Measurements from ENCODE around the gene NDUFA8. TPM values are rescaled to one million over a fixed set of nuclear protein-coding genes. Genes with fewer than 3 reads are reported as not detected.

The NDUFA8 gene
- total and polyA plus RNA-seq, 2 of the 4 experiments (the other 2 are of a cell fraction), result 45.2 to 98.1 TPM

GRCh38 chr9:122102156-122102555 is 57.4 kb downstream of the NDUFA8 start:
- Histone ChIP-seq H2BK15ac (ENCODE audit: low read depth, low read length) (no peak overlapping the region), H2AK5ac (ENCODE audit: low read depth, low read length) (no peak overlapping the region), H2BK20ac (ENCODE audit: low read depth, low read length) (no peak overlapping the region), H2BK120ac (ENCODE audit: low read depth, low read length) (no peak overlapping the region), H3K14ac (replicated peaks; ENCODE audit: low read depth, low read length) (no peak overlapping the region), H3K4ac (ENCODE audit: low read depth, low read length) (no peak overlapping the region), H3K27ac (ENCODE audit: insufficient read depth, low read length) (no peak overlapping the region), H3K27me3 (ENCODE audit: control insufficient read depth, insufficient read depth, low read length) (peaks cover 3% of the 10 kb centered on the region), H3K23ac (ENCODE audit: low read depth, low read length) (no peak overlapping the region), H2BK5ac (ENCODE audit: low read depth, low read length, poor library complexity, severe bottlenecking) (no peak overlapping the region), H3K9me1 (ENCODE audit: insufficient read depth, low read length) (no peaks in the 10 kb centered on the region), H2AFZ (replicated peaks; ENCODE audit: low read length, poor library complexity) (no peak overlapping the region), H3K79me1 (ENCODE audit: low read depth in 1 of 2, low read length in 2 of 2) (no peaks in the 10 kb centered on the region), H3K9me3 (ENCODE audit: control insufficient read depth, insufficient read depth, low read length) (no peaks in the 10 kb centered on the region), H4K20me1 (ENCODE audit: insufficient read depth, low read length) (no peaks in the 10 kb centered on the region), H2AK9ac (replicated peaks; ENCODE audit: low read depth, low read length, poor library complexity) (no peak overlapping the region), H3K4me1 (ENCODE audit: control insufficient read depth, insufficient read depth, low read length) (peaks cover 6% of the 10 kb centered on the region; the same call in 1 of the 2 replicates), H4K8ac (ENCODE audit: low read depth in 2 of 2, low read length in 2 of 2) (no peak overlapping the region), H3K4me3 (ENCODE audit: insufficient read depth, low read depth, low read length) (no peak overlapping the region), H3K4me2 (ENCODE audit: low read depth, low read length) (no peak overlapping the region), H4K91ac (ENCODE audit: insufficient read depth, low read depth, low read length) (no peak overlapping the region), H4K5ac (ENCODE audit: low read depth, low read length) (no peak overlapping the region), H3K9ac (ENCODE audit: low read depth, low read length) (no peak overlapping the region), H3K18ac (ENCODE audit: low read depth, low read length) (no peak overlapping the region), H3K56ac (ENCODE audit: extremely low read depth, insufficient read depth, low read length) (no peak overlapping the region), H3K36me3 (ENCODE audit: control insufficient read depth, insufficient read depth, low read length) (no peaks in the 10 kb centered on the region)
- TF ChIP-seq RFX5 (IDR thresholded peaks at IDR 0.05; ENCODE audit: low read depth, low read length) (no peak), RAD21 (IDR thresholded peaks at IDR 0.05; ENCODE audit: low read length) (no peak), RCOR1 (IDR thresholded peaks at IDR 0.05; ENCODE audit: insufficient replicate concordance, low read length) (no peak), FOS (IDR thresholded peaks at IDR 0.05; ENCODE audit: low read depth, low read length) (no peak), ELK1 (IDR thresholded peaks at IDR 0.05; ENCODE audit: borderline replicate concordance, low read depth, low read length) (no peak), CTCF (conservative IDR thresholded peaks at IDR 0.05; ENCODE audit: low read depth, low read length) (no peak), BHLHE40 (IDR thresholded peaks at IDR 0.05; ENCODE audit: low read depth, low read length) (no peak), SMC3 (IDR thresholded peaks at IDR 0.05; ENCODE audit: low read depth, low read length) (no peak), CEBPB (IDR thresholded peaks at IDR 0.05; ENCODE audit: low read depth, low read length) (no peak), NFE2L2 (IDR thresholded peaks at IDR 0.05; ENCODE audit: low read depth, low read length) (no peak), USF2 (IDR thresholded peaks at IDR 0.05; ENCODE audit: low read depth, low read length) (no peak), MAZ (IDR thresholded peaks at IDR 0.05; ENCODE audit: borderline replicate concordance, low read depth, low read length) (no peak), CHD1 (IDR thresholded peaks at IDR 0.05; ENCODE audit: low read depth, low read length) (no peak)
- ATAC-seq (ENCODE audit: low read depth) (no peak), DNase-seq (no peak)
- ChIA-PET CTCF (interaction anchor here (0.6 to 0.9 kb wide), 2 partner anchors 23 to 249 kb away, joined by 3 read pairs; no protein-coding TSS in a partner anchor), POLR2A (ENCODE audit: unreplicated experiment) (no interaction called here)
- no CpG with 5 or more reads among the region's 2 CpGs for WGBS, 2 experiments (ENCODE audit: extremely low coverage in 2 of 2, insufficient read length in 1 of 2)
- in situ Hi-C loops (cut with MboI; ENCODE audit: low sequenced_read_pairs), result no loop called here
- intact Hi-C loops (cut with micrococcal nuclease), result no loop called here
- dilution Hi-C loops (cut with HindIII; ENCODE audit: low sequenced_read_pairs, unreplicated experiment), result no loop called here
- BruUV-seq (replicated peaks), result no TSS peak

Data from IMR-90 (cell line).